H1 (cell line): ENCODE data around the gene EFNA3. TPM values are rescaled to one million over a fixed set of nuclear protein-coding genes. Genes with fewer than 3 reads are reported as not detected.

ENCODE experiments used
- CTCF ChIA-PET: fragments of 300-600 bp; sonication (Branson Sonifier 250); formaldehyde crosslinking; loops from one replicate; lab custom pipeline; 2021; ENCODE audit not compliant: partially characterized antibody; lab: Charles Lee
- POLR2A ChIA-PET: fragments of 300-600 bp; sonication (Branson Sonifier 250); formaldehyde crosslinking; loops from one replicate; lab custom pipeline; 2021; ENCODE audit warnings: inconsistent platforms; ENCODE audit not compliant: partially characterized antibody; lab: Charles Lee
- DNase-seq, 2 experiments: peaks; one replicate each; pipeline versions ENCODE4 v3.0.0 to v3.0.0-alpha.2; 2010 to 2022; ENCODE audit warnings: low spot score in 2 of 2, low read depth in 1 of 2, mixed read lengths in 1 of 2
- FAIRE-seq: peaks from 2 replicates; lab custom pipeline; 2011; peaks lifted over from hg19 to GRCh38; lab: Jason Lieb, UNC
- H2AFZ ChIP-seq: 2 replicates; pipeline ENCODE4 v1.8.1; 2012; ENCODE audit warnings: low read length, inconsistent platforms
- H2AK5ac ChIP-seq: 2 replicates; pipeline ENCODE4 v1.6.1; 2013; ENCODE audit warnings: low read depth, low read length
- H2BK120ac ChIP-seq: replicated peaks from 2 replicates; pipeline ENCODE3; 2013; ENCODE audit warnings: low read depth, low read length, inconsistent platforms
- H2BK12ac ChIP-seq: 2 replicates; pipeline ENCODE4 v1.6.1; 2013; ENCODE audit warnings: low read depth, low read length
- H2BK15ac ChIP-seq: 2 replicates; pipeline ENCODE4 v1.6.1; 2013; ENCODE audit warnings: low read length
- H2BK20ac ChIP-seq: 2 replicates; pipeline ENCODE4 v1.6.1; 2013; ENCODE audit warnings: low read length
- H2BK5ac ChIP-seq: 2 replicates; pipeline ENCODE4 v1.6.1; 2013; ENCODE audit warnings: low read depth, low read length
- H3K14ac ChIP-seq: 2 replicates; pipeline ENCODE4 v1.6.1; 2013; ENCODE audit warnings: inconsistent platforms; ENCODE audit not compliant: insufficient read length
- H3K18ac ChIP-seq: 2 replicates; pipeline ENCODE4 v1.6.1; 2013; ENCODE audit warnings: low read length; ENCODE audit errors: extremely low read depth
- H3K23ac ChIP-seq: 2 replicates; pipeline ENCODE4 v1.6.1; 2013; ENCODE audit warnings: inconsistent platforms; ENCODE audit not compliant: insufficient read length
- H3K23me2 ChIP-seq: 2 replicates; pipeline ENCODE4 v1.6.1; 2013; ENCODE audit warnings: low read depth, low read length
- H3K27ac ChIP-seq: 2 replicates; pipeline ENCODE4 v1.6.1; 2011; ENCODE audit warnings: low read depth, low read length, inconsistent platforms
- H3K27me3 ChIP-seq, 4 experiments: replicated peaks in 1 of 4; 1 replicate in 1 of 4; 2 replicates in 3 of 4; pipeline versions ENCODE4 v1.6.1 to v1.8.1; 2011 to 2013; ENCODE audit warnings: low read length in 3 of 4, mild to moderate bottlenecking in 3 of 4, inconsistent platforms in 2 of 4, mixed read lengths in 2 of 4, moderate library complexity in 1 of 4; ENCODE audit not compliant: control insufficient read depth in 3 of 4, insufficient read depth in 3 of 4; ENCODE audit errors: extremely low read depth in 1 of 4
- H3K36me3 ChIP-seq, 4 experiments: 2 replicates each; pipeline versions ENCODE4 v1.6.1 to v1.8.1; 2011 to 2013; ENCODE audit warnings: mild to moderate bottlenecking in 4 of 4, low read length in 3 of 4, moderate library complexity in 2 of 4, control low read depth in 1 of 4, inconsistent platforms in 1 of 4; ENCODE audit not compliant: insufficient read depth in 4 of 4, control insufficient read depth in 2 of 4
- H3K4ac ChIP-seq: replicated peaks from 2 replicates; pipeline ENCODE3; 2013; ENCODE audit warnings: low read length, low read depth, mixed read lengths, inconsistent platforms; ENCODE audit not compliant: insufficient read length
- H3K4me1 ChIP-seq, 4 experiments: replicated peaks in 1 of 4; 1 replicate in 1 of 4; 2 replicates in 3 of 4; pipeline versions ENCODE4 v1.6.1 to v1.8.1; 2011 to 2013; ENCODE audit warnings: low read length in 3 of 4, inconsistent platforms in 2 of 4, mixed read lengths in 1 of 4; ENCODE audit not compliant: insufficient read depth in 4 of 4, control insufficient read depth in 3 of 4
- H3K4me2 ChIP-seq, 2 experiments: 2 replicates each; pipeline versions ENCODE4 v1.6.1 to v1.8.1; 2011 to 2013; ENCODE audit warnings: low read depth in 2 of 2, low read length in 2 of 2, control low read depth in 1 of 2, inconsistent platforms in 1 of 2, mild to moderate bottlenecking in 1 of 2; ENCODE audit not compliant: insufficient read depth in 1 of 2
- H3K4me3 ChIP-seq, 4 experiments: fragments of 200-600, 300-600 bp in 1 of 4; sonication (generic), shearing (Covaris generic), sonication (Bioruptor Twin) in 1 of 4; 2 replicates each; pipeline versions ENCODE4 v1.5.1 to v1.8.1; 2011 to 2016; ENCODE audit warnings: low read length in 4 of 4, low read depth in 3 of 4, control low read depth in 2 of 4, inconsistent platforms in 2 of 4, mild to moderate bottlenecking in 2 of 4, mixed read lengths in 1 of 4, moderate library complexity in 1 of 4; ENCODE audit not compliant: insufficient read depth in 2 of 4; ENCODE audit errors: extremely low read depth in 1 of 4
- H3K56ac ChIP-seq: replicated peaks from 2 replicates; pipeline ENCODE3; 2013; ENCODE audit warnings: low read depth, mild to moderate bottlenecking, mixed read lengths, low read length, inconsistent platforms; ENCODE audit not compliant: insufficient read length
- H3K79me1 ChIP-seq: 2 replicates; pipeline ENCODE4 v1.6.1; 2013; ENCODE audit warnings: low read depth, low read length, control low read depth
- H3K79me2 ChIP-seq, 2 experiments: 2 replicates each; pipeline versions ENCODE4 v1.6.1 to v1.8.1; 2012 to 2013; ENCODE audit warnings: low read length in 2 of 2, mild to moderate bottlenecking in 2 of 2, inconsistent platforms in 1 of 2; ENCODE audit not compliant: insufficient read depth in 2 of 2, control insufficient read depth in 1 of 2
- H3K9ac ChIP-seq, 4 experiments: replicated peaks in 1 of 4; 1 replicate in 1 of 4; 2 replicates in 3 of 4; pipeline versions ENCODE4 v1.6.1 to v1.8.1; 2011 to 2013; ENCODE audit warnings: low read depth in 3 of 4, low read length in 3 of 4, control low read depth in 2 of 4, mild to moderate bottlenecking in 2 of 4, moderate library complexity in 2 of 4, inconsistent platforms in 1 of 4; ENCODE audit errors: extremely low read depth in 1 of 4
- H3K9me3 ChIP-seq, 2 experiments: 2 replicates each; pipeline versions ENCODE4 v1.6.1 to v1.8.1; 2012 to 2013; ENCODE audit warnings: mild to moderate bottlenecking in 2 of 2, moderate library complexity in 2 of 2, control low read depth in 1 of 2, inconsistent platforms in 1 of 2, low read depth in 1 of 2, low read length in 1 of 2, mixed read lengths in 1 of 2; ENCODE audit not compliant: insufficient read depth in 2 of 2
- H4K20me1 ChIP-seq, 2 experiments: replicated peaks in 1 of 2; 2 replicates each; pipeline versions ENCODE3 to v1.8.1; 2011 to 2013; ENCODE audit warnings: inconsistent platforms in 2 of 2, low read length in 2 of 2, mild to moderate bottlenecking in 1 of 2; ENCODE audit not compliant: insufficient read depth in 2 of 2, control insufficient read depth in 1 of 2
- H4K5ac ChIP-seq: 2 replicates; pipeline ENCODE4 v1.6.1; 2013; ENCODE audit warnings: low read length, low read depth, mixed read lengths, inconsistent platforms; ENCODE audit not compliant: insufficient read length
- H4K8ac ChIP-seq: 2 replicates; pipeline ENCODE4 v1.8.0; 2013; ENCODE audit warnings: mild to moderate bottlenecking, moderate library complexity, low read length, inconsistent platforms; ENCODE audit not compliant: insufficient read depth; ENCODE audit errors: extremely low read depth
- H4K91ac ChIP-seq: replicated peaks from 2 replicates; pipeline ENCODE3; 2013; ENCODE audit warnings: low read length, mixed read lengths, inconsistent platforms; ENCODE audit not compliant: insufficient read length
- ASH2L ChIP-seq: fragments of 200-600, 300-600 bp; sonication (generic); IDR thresholded peaks from one replicate; pipeline ENCODE4 v1.7.1; 2017; ENCODE audit warnings: low read length
- CHD2 ChIP-seq: IDR thresholded peaks from 2 replicates; pipeline ENCODE4 v1.6.1; 2012; ENCODE audit warnings: low read length, improper control_type of control experiment
- CREB1 ChIP-seq: IDR thresholded peaks from 2 replicates; pipeline ENCODE4 v1.6.1; 2012; ENCODE audit warnings: inconsistent platforms
- JUN ChIP-seq: IDR thresholded peaks from 2 replicates; pipeline ENCODE4 v1.6.1; 2011; ENCODE audit warnings: low read depth, mild to moderate bottlenecking, improper control_type of control experiment, low read length
- JUND ChIP-seq: IDR thresholded peaks from 2 replicates; pipeline ENCODE4 v1.6.1; 2011; ENCODE audit warnings: mild to moderate bottlenecking, improper control_type of control experiment, low read length
- KDM1A ChIP-seq: fragments of 200-600, 300-600 bp; sonication (generic); IDR thresholded peaks from 2 replicates; pipeline ENCODE4 v1.7.1; 2016; ENCODE audit warnings: mild to moderate bottlenecking, low read length, borderline replicate concordance
- POU5F1 ChIP-seq: IDR thresholded peaks from 2 replicates; pipeline ENCODE4 v1.6.1; 2011; ENCODE audit warnings: low read depth, mild to moderate bottlenecking, low read length, moderate library complexity
- SAP30 ChIP-seq: fragments of 300-600 bp; sonication (generic); IDR thresholded peaks from 2 replicates; pipeline ENCODE4 v1.7.1; 2012; ENCODE audit warnings: low read length, moderate library complexity, mild to moderate bottlenecking, inconsistent platforms; ENCODE audit not compliant: insufficient read depth, insufficient replicate concordance
- SIN3A ChIP-seq, 2 experiments: IDR thresholded peaks in 1 of 2; conservative IDR thresholded peaks in 1 of 2; 2 replicates each; pipeline ENCODE4 v1.6.1; 2011 to 2012; ENCODE audit warnings: low read length in 2 of 2, improper control_type of control experiment in 1 of 2, low read depth in 1 of 2, mild to moderate bottlenecking in 1 of 2
- SP1 ChIP-seq: IDR thresholded peaks from 2 replicates; pipeline ENCODE4 v1.6.1; 2011; ENCODE audit warnings: low read depth, low read length
- YY1 ChIP-seq: IDR thresholded peaks from 2 replicates; pipeline ENCODE4 v1.6.1; 2011; ENCODE audit warnings: low read depth, mild to moderate bottlenecking, low read length
- WGBS, 2 experiments: shearing (Covaris generic) in 1 of 2; methylation state at CpG; one replicate each; pipeline versions ENCODE4 v1.1.6 to v1.1.7; 2013 to 2015; ENCODE audit warnings: low lambda C conversion rate in 2 of 2, mixed read lengths in 2 of 2, inconsistent platforms in 1 of 2, low coverage in 1 of 2, missing lambda C conversion rate in 1 of 2; ENCODE audit not compliant: insufficient replicate concordance in 2 of 2, insufficient coverage in 1 of 2, insufficient read length in 1 of 2; ENCODE audit errors: extremely low coverage in 1 of 2, missing lambda C conversion rate in 1 of 2; 5-methylcytosine and 5-hydroxymethylcytosine counted together
- polyA plus RNA-seq, 7 experiments: library from polyadenylated mRNA; depleted of rRNA in 3 of 7; stranded (reverse) in 5 of 7; unstranded in 2 of 7; fragments of >200 nt in 5 of 7; fragments of 200-250 nt in 2 of 7; gene quantifications; 1 replicate in 5 of 7; 2 replicates in 1 of 7; 4 replicates in 1 of 7; pipeline versions ENCODE4 v1.2.1 to v1.2.3, GENCODE V29; 2011 to 2013; ENCODE audit warnings: missing spikeins in 2 of 7, mixed read lengths in 2 of 7
- total RNA-seq: library from RNA; stranded (reverse); fragmentation: NEBNext Ultra II Directional; extraction: Animal tissue kit (Norgen Biotek cat#: 25700); gene quantifications from 2 replicates; pipeline ENCODE4 v1.2.1, GENCODE V29; 2021
- TF ChIP-seq, protein P1 (sequence below): IDR thresholded peaks from 2 replicates; pipeline ENCODE4 v1.6.1; 2012; ENCODE audit warnings: low read length, inconsistent platforms

The EFNA3 gene
- total and polyA plus RNA-seq, 2 of the 8 experiments (the other 6 are each of a cell fraction or from before 2014, with no cell fraction given): 10.8 to 13.8 TPM

DNA sequence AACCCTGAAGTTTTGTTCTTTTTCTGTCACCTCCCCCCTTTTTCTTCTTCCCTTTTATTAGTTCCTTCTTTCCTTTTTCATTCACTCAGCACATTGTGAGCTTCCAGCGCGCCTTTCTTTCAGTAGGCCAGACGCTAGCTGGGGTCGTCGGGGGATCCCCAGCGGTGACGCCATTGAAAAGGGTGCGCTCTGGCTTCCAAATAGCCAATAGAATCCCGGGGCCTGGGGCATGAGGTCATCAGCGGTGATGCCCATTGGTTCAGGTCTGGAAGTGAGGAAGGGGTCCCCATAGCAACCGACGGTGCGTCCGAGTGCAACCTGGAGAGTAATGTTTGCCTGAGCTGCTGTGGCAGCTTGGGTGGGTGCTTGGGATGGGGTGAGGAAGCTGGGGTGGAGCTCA lies 6.9 kb upstream of the EFNA3 start:
- Histone ChIP-seq H3K4me2 (peak overlapping the region; percentile 97 to 99), H2BK15ac (no peak overlapping the region)

More for the DNA sequence above, 6.9 kb upstream of the EFNA3 start:
- no peak overlapping the region for H3K27ac ChIP-seq
- no peak overlapping the region for H2BK120ac ChIP-seq
- no peak overlapping the region for H3K18ac ChIP-seq
- H4K8ac ChIP-seq: no peak overlapping the region
- H3K79me1 ChIP-seq: no peaks in the 10 kb centered on the region
- peaks cover 11% of the 10 kb centered on the region for H3K23me2 ChIP-seq
- H3K23ac ChIP-seq: no peak overlapping the region
- H2AFZ ChIP-seq: no peak overlapping the region
- H3K79me2 ChIP-seq: no peaks in the 10 kb centered on the region
- DNase-seq (peak in 1 of 2 experiments; percentile 91), FAIRE-seq (peak; percentile 24)
- no peak overlapping the region for H2AK5ac ChIP-seq
- no peak overlapping the region for H4K5ac ChIP-seq
- H3K4ac ChIP-seq: no peak overlapping the region
- H3K9me3 ChIP-seq: no peaks in the 10 kb centered on the region
- H3K36me3 ChIP-seq: peaks cover 0 to 12% (median 3%) of the 10 kb centered on the region in 4 experiments; a peak in 4 of 8 replicates
- no peak overlapping the region for H2BK5ac ChIP-seq
- H3K4me3 ChIP-seq: peak overlapping the region in 2 of 4 experiments; percentile 60 to 64; a peak in 4 of 8 replicates
- no peak overlapping the region for H3K56ac ChIP-seq
- H4K91ac ChIP-seq: no peak overlapping the region
- H4K20me1 ChIP-seq: peaks cover 9 to 13% of the 10 kb centered on the region in 2 experiments
- H2BK12ac ChIP-seq: no peak overlapping the region
- peaks cover 4 to 30% (median 21%) of the 10 kb centered on the region in 4 experiments for H3K4me1 ChIP-seq
- H3K9ac ChIP-seq: 0 out of 7 replicates have a peak overlapping the region, but pooled peaks of 1 of the 4 experiments have one; percentile 33
- POLR2A ChIA-PET: interaction anchor here (1.0 to 3.2 kb wide), 6 partner anchors 8 to 123 kb away, joined by 3 to 21 read pairs (median 7); partner anchors contain the start of gene EFNA4
- CTCF ChIA-PET: interaction anchor here (0.7 to 33.9 kb wide), 7 partner anchors 8 to 96 kb away, joined by 3 to 907 read pairs (median 9); partner anchors contain the start of genes ADAM15, EFNA1, EFNA3 and EFNA4
- H2BK20ac ChIP-seq: no peak overlapping the region
- H3K14ac ChIP-seq: no peak overlapping the region
- H3K27me3 ChIP-seq: peaks cover 0 to 7% (median 1%) of the 10 kb centered on the region in 4 experiments; a peak in 3 of 7 replicates
- peak; percentile 93 for TF ChIP-seq JUND
- TF ChIP-seq, protein P1, sequence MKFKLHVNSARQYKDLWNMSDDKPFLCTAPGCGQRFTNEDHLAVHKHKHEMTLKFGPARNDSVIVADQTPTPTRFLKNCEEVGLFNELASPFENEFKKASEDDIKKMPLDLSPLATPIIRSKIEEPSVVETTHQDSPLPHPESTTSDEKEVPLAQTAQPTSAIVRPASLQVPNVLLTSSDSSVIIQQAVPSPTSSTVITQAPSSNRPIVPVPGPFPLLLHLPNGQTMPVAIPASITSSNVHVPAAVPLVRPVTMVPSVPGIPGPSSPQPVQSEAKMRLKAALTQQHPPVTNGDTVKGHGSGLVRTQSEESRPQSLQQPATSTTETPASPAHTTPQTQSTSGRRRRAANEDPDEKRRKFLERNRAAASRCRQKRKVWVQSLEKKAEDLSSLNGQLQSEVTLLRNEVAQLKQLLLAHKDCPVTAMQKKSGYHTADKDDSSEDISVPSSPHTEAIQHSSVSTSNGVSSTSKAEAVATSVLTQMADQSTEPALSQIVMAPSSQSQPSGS: peak; percentile 99
- peak; percentile 71 for TF ChIP-seq SP1
- TF ChIP-seq YY1: peak; percentile 40; the same call in 1 of the 2 replicates
- peak; percentile 50 for TF ChIP-seq SAP30
- TF ChIP-seq CHD2: peak; percentile 27; the same call in 1 of the 2 replicates
- TF ChIP-seq POU5F1: no peak
- TF ChIP-seq KDM1A: no peak
- peak; percentile 82 for TF ChIP-seq CREB1
- TF ChIP-seq JUN: peak; percentile 78; the same call in 1 of the 2 replicates
- TF ChIP-seq SIN3A (conservative IDR thresholded peaks at IDR 0.05 in 1 of 2, IDR thresholded peaks at IDR 0.05 in 1 of 2; ENCODE audit: low read depth in 1 of 2, low read length in 2 of 2): peak in 1 of 2 experiments; percentile 78; a peak in 2 of 4 replicates
- no peak for TF ChIP-seq ASH2L
- WGBS, 2 experiments: 6% methylated on average over 14 of the region's 14 CpGs; no CpG with 5 or more reads in 1 of the 2 experiments
